ENCODE data around the gene NPAS3.
A peak's percentile ranks its signal among the peaks of the same experiment; 100 is the strongest.

Gene NPAS3

DNA sequence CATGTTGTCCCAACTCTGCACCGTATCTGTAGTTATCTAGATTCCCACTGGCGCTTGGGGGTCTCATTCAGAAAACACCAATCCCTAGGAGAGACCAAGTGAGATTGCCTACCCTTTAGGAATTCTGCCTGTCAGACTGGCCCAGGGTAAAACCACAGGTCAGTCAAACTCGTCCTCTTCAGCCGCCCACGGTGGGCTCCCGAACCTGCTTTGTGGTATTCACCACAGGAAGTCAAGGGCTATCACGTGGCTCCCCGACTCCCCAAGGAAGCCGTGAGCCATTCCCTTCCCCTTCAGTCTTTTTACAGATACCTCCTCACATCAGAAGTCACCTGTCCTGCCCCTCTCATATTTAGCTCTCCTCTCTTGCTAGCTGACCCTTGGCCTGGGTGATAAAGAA, 852.3 kb downstream of the NPAS3 start:
- Histone ChIP-seq H3K27me3 (ENCODE audit: low read depth) (no peaks in the 10 kb centered on the region), H3K36me3 (replicated peaks) (no peaks in the 10 kb centered on the region), H3K4me1 (peaks cover 26% of the 10 kb centered on the region), H3K9me3 (no peaks in the 10 kb centered on the region), H3K4me3 (no peak overlapping the region)
- no peak for DNase-seq (ENCODE audit: low spot score in 2 of 2)
- in situ Hi-C loops (cut with MboI; ENCODE audit: low sequenced_read_pairs) = loop anchor here (10.0 to 25.0 kb wide), 2 partner anchors 1079 to 1216 kb away; no protein-coding TSS in a partner anchor

DNA sequence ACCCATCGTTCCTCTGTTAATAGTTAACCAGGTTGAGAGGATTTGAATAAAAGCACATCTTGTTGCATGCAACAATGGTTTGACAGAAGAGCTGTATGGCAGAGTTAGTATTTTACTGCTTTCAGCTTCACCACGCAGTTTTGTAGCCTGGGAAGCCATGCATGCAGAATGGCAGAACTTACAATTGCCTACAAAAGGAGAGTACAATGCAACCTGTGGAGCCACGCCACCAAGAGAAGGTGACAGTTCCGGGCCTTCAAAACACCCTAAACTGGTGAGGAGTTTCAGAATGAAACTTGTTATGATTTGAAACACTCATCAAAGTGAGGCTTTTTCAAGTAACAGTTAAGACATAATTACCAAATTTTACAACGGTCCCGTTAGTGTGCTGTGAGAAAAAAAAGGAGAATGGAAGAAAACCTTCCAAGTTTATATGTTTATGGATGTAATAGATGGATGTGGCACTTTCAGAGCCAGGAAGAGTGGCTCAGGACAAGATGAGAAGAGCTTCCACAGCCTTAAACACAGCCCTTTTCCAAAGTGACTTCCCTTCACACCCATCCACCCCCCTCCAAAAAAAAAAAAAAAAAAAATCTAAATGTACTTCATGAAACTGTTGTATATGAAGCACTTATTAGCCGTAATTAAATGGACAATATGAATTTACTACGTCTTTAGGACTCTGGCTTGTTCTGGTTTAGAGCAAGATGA, 853.5 kb downstream of the NPAS3 start:
- DNase-seq (ENCODE audit: low spot score in 2 of 2) = no peak
- in situ Hi-C loops (cut with MboI; ENCODE audit: low sequenced_read_pairs) = loop anchor here (10.0 to 25.0 kb wide), 2 partner anchors 1080 to 1217 kb away; no protein-coding TSS in a partner anchor
- Histone ChIP-seq H3K9me3 (no peaks in the 10 kb centered on the region), H3K4me3 (no peak overlapping the region), H3K36me3 (replicated peaks) (no peaks in the 10 kb centered on the region), H3K27me3 (ENCODE audit: low read depth) (no peaks in the 10 kb centered on the region), H3K4me1 (peaks cover 17% of the 10 kb centered on the region)

DNA sequence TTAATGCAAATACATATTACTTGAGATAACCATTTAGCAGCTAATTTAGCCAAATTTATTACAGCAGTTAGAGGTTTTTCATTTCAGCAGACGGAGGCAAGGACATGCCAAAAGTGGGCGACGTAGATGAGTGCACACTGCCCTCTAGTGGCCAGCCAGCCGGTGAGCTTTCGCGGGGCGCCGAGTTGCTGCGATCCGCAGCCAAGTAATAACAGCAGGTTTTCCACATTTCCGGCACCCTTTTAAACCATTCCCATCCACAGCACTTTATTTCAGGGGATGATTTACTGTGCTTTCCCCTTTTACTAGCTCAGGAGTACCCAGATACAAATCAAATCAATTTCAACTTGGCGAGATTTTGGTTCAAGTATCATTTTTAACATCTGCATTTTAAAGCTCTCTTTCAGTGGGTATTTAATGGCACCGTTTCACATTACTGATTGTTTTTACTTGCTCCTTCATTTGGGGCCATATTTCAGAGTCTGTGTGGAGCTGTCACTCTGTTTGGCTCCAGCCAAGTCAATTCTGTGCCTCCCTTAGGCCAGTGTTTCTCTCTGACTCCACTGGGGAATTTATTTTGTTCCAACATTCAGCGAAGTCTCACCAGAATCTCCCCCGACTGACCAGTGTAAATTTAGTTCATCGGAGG, 854.2 kb downstream of the NPAS3 start:
- peak; percentile 68 to 89 for DNase-seq (ENCODE audit: low spot score in 2 of 2)
- in situ Hi-C loops (cut with MboI; ENCODE audit: low sequenced_read_pairs) = loop anchor here (10.0 to 25.0 kb wide), 2 partner anchors 1081 to 1218 kb away; no protein-coding TSS in a partner anchor

DNA sequence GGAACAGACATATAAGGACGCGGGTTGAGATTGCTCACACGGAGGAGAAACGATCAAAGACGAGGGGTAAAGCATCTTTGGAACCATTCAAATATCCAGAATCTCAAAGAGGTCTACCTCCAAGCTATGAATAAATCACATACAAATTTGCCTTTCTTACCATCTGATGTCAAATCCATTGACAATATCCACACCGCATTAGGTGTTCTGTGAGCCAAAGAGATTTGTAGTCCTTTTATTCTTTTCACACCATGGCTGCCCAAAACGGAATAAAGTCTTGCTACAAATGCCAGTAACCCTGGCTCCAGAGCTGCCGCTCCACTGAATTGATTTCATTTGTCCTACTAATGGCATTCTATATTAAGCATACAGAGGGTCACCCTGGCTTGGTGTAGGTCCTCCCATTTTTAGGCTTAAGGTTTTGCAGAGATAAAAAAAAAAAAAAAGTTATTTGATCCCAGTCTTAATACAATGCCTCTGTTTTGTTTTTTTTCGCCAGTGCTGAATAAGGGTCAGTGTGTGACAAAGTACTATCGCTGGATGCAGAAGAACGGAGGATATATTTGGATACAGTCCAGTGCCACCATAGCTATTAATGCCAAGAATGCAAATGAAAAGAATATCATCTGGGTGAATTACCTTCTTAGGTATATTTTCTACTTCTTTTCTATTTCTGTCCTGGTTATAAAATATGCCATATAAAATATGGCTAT, 854.9 kb downstream of the NPAS3 start:
- no peaks in the 10 kb centered on the region for H3K27me3 ChIP-seq (ENCODE audit: low read depth)
- H3K4me3 ChIP-seq = no peak overlapping the region
- DNase-seq (ENCODE audit: low spot score in 2 of 2) = no peak
- H3K4me1 ChIP-seq = peaks cover 4% of the 10 kb centered on the region
- H3K9me3 ChIP-seq = no peaks in the 10 kb centered on the region
- in situ Hi-C loops (cut with MboI; ENCODE audit: low sequenced_read_pairs) = loop anchor here (10.0 to 25.0 kb wide), 2 partner anchors 1081 to 1219 kb away; no protein-coding TSS in a partner anchor
- H3K36me3 ChIP-seq (replicated peaks) = no peaks in the 10 kb centered on the region

More for the DNA sequence above, 854.2 kb downstream of the NPAS3 start:
- peaks cover 10% of the 10 kb centered on the region for H3K4me1 ChIP-seq
- H3K4me3 ChIP-seq = no peak overlapping the region
- no peaks in the 10 kb centered on the region for H3K36me3 ChIP-seq (replicated peaks)
- no peaks in the 10 kb centered on the region for H3K27me3 ChIP-seq (ENCODE audit: low read depth)
- no peaks in the 10 kb centered on the region for H3K9me3 ChIP-seq

DNA sequence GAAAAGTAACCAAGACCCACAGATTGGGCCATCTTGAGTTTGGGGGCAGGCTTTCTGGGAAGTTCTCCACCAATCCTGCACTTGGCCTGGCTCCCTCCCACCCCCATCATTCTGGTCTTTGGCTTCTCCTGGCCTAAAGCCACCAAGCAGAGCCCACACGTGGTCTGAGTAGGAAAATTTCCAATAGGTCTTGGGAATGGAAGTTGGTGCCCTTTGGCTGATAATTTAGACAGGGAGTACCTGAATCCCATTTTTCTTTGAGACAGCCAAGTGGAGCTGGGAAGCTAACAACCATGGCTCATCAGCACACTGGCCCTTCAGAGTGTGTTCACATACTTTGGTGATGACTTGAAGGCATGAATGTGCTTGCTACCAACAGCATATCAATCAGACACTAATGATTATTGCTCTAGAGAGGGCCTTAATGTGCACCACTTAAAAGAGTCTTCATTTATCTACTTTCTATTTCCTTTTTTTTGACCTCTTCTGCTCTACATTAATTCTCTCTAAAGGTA, 856.2 kb downstream of the NPAS3 start:
- H3K4me1 ChIP-seq = peaks cover 4% of the 10 kb centered on the region
- no peak overlapping the region for H3K4me3 ChIP-seq
- no peak for DNase-seq (ENCODE audit: low spot score in 2 of 2)
- in situ Hi-C loops (cut with MboI; ENCODE audit: low sequenced_read_pairs) = loop anchor here (10.0 to 25.0 kb wide), 2 partner anchors 1083 to 1220 kb away; no protein-coding TSS in a partner anchor
- no peaks in the 10 kb centered on the region for H3K9me3 ChIP-seq
- no peaks in the 10 kb centered on the region for H3K27me3 ChIP-seq (ENCODE audit: low read depth)
- H3K36me3 ChIP-seq (replicated peaks) = no peaks in the 10 kb centered on the region

DNA sequence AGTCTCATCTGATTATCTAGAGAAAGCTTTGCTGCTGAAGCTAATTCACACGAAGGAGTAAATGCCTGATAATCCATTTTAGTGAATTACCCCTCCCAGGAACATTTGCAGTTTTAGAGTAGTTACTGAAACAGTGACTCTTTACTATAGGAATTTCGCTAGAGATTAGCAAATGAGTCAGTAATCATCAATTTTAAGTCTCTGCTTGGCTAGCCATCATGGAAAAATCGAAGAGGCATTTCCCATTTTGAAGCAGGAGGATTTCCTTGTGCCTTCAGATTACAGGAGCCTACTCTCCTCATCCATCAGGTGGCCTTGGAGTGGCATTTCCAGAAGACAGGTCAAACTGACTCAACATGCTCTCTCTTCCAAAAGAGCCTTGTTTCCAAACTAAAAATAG, 857.7 kb downstream of the NPAS3 start:
- no peak for DNase-seq (ENCODE audit: low spot score in 2 of 2)
- in situ Hi-C loops (cut with MboI; ENCODE audit: low sequenced_read_pairs) = loop anchor here (10.0 to 25.0 kb wide), 2 partner anchors 1084 to 1222 kb away; no protein-coding TSS in a partner anchor
- Histone ChIP-seq H3K4me1 (peaks cover 4% of the 10 kb centered on the region), H3K36me3 (replicated peaks) (no peaks in the 10 kb centered on the region), H3K4me3 (no peak overlapping the region), H3K27me3 (ENCODE audit: low read depth) (no peaks in the 10 kb centered on the region), H3K9me3 (no peaks in the 10 kb centered on the region)

DNA sequence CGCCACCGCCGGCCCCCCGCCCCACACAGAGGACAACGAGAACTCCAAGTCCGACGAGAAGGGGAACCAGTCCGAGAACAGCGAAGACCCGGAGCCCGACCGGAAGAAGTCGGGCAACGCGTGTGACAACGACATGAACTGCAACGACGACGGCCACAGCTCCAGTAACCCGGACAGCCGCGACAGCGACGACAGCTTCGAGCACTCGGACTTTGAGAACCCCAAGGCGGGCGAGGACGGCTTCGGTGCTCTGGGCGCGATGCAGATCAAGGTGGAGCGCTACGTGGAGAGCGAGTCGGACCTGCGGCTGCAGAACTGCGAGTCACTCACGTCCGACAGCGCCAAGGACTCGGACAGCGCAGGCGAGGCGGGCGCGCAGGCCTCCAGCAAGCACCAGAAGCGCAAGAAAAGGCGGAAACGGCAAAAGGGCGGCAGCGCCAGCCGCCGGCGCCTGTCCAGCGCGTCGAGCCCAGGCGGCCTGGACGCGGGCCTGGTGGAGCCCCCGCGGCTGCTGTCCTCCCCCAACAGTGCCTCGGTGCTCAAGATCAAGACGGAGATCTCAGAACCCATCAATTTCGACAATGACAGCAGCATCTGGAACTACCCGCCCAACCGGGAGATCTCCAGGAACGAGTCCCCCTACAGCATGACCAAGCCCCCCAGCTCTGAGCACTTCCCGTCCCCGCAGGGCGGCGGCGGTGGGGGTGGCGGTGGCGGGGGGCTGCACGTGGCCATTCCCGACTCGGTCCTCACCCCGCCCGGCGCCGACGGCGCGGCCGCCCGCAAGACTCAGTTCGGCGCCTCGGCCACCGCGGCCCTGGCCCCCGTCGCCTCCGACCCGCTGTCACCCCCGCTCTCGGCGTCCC, 861.3 kb downstream of the NPAS3 start:
- Histone ChIP-seq H3K4me3 (no peak overlapping the region), H3K9me3 (no peaks in the 10 kb centered on the region), H3K36me3 (replicated peaks) (no peaks in the 10 kb centered on the region), H3K4me1 (no peaks in the 10 kb centered on the region; the same call in none of the 2 replicates), H3K27me3 (ENCODE audit: low read depth) (no peaks in the 10 kb centered on the region)
- no peak for DNase-seq (ENCODE audit: low spot score in 2 of 2)
- in situ Hi-C loops (cut with MboI; ENCODE audit: low sequenced_read_pairs) = loop anchor here (10.0 to 25.0 kb wide), 2 partner anchors 1088 to 1225 kb away; no protein-coding TSS in a partner anchor

DNA sequence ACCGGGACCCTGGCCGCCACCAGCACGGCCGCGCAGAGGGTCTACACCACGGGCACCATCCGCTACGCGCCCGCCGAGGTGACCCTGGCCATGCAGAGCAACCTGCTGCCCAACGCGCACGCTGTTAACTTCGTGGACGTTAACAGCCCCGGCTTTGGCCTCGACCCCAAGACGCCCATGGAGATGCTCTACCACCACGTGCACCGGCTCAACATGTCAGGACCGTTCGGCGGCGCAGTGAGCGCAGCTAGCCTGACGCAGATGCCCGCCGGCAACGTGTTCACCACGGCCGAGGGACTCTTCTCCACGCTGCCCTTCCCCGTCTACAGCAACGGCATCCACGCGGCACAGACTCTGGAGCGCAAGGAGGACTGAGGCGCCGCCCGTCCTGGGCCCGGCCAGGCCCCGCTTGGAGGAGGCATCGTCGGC, 862.1 kb downstream of the NPAS3 start:
- H3K36me3 ChIP-seq (replicated peaks) = no peaks in the 10 kb centered on the region
- no peaks in the 10 kb centered on the region for H3K9me3 ChIP-seq
- no peak overlapping the region for H3K4me3 ChIP-seq
- no peaks in the 10 kb centered on the region; the same call in none of the 2 replicates for H3K4me1 ChIP-seq
- no peaks in the 10 kb centered on the region for H3K27me3 ChIP-seq (ENCODE audit: low read depth)
- in situ Hi-C loops (cut with MboI; ENCODE audit: low sequenced_read_pairs) = no loop called here
- no peak for DNase-seq (ENCODE audit: low spot score in 2 of 2)

DNA sequence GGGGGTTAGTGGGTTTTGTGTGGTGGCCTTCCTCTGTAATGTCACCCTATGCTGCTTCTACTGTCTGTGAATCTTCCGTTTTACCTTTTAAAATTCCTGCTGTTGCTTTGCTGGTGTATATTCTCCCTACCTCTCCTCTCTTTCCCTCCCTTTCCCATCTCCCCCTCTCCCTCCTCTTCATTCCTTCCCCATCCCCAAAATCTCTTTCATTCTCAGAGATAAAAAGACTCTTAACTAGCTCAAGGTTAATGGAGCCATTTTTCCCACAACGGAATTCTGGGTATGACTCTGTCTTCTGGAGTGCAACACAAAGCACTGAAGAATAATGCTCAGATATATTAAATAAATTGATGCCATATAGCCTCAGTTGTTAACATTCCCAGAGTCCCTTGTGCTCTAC, 864.1 kb downstream of the NPAS3 start:
- Histone ChIP-seq H3K4me3 (no peak overlapping the region), H3K4me1 (no peaks in the 10 kb centered on the region; the same call in 1 of the 2 replicates), H3K36me3 (replicated peaks) (no peaks in the 10 kb centered on the region), H3K9me3 (no peaks in the 10 kb centered on the region), H3K27me3 (ENCODE audit: low read depth) (no peaks in the 10 kb centered on the region)
- in situ Hi-C loops (cut with MboI; ENCODE audit: low sequenced_read_pairs) = no loop called here
- no peak for DNase-seq (ENCODE audit: low spot score in 2 of 2)

DNA sequence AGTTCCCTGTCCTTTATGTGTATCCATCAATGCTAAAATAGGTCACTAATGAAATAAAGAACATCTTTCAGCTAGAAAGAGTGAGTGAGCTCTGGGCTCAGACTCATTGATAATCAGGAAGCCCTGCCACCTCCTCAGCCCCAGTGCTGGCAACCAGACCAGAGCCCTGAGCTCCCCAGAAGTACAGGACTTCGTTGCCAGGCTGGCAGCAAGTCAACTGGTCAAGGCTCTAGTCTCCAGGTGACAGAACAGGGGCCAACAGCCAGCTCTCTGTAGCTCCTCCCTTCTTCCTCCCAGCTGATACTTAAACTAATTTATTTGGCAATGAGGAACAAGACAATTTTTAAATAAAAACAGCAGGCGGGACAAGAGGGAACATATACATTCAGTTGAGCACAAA, 866.9 kb downstream of the NPAS3 start:
- Histone ChIP-seq H3K4me1 (no peaks in the 10 kb centered on the region; the same call in 1 of the 2 replicates), H3K27me3 (ENCODE audit: low read depth) (no peaks in the 10 kb centered on the region), H3K4me3 (no peak overlapping the region), H3K36me3 (replicated peaks) (no peaks in the 10 kb centered on the region), H3K9me3 (no peaks in the 10 kb centered on the region)
- in situ Hi-C loops (cut with MboI; ENCODE audit: low sequenced_read_pairs) = no loop called here
- no peak for DNase-seq (ENCODE audit: low spot score in 2 of 2)

DNA sequence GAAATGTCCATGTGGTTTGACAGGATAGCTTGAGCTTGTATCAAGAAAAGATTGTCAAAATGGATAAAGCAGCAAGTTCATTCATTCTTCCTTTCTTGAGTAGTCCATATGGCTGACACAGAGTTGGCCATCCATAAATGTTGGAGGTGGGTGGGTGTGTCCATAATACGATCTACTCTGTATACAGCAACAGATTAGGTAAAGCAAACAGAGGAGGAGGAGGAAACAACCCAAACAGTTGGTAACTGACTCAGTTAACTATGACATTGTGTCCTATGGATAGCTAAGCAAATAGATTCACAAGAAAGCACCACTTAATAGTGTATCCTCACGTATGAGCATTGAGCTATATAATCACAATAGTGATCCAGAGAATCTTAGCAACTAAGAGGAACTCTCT, 868.2 kb downstream of the NPAS3 start:
- Histone ChIP-seq H3K9me3 (no peaks in the 10 kb centered on the region), H3K4me1 (no peaks in the 10 kb centered on the region), H3K36me3 (replicated peaks) (no peaks in the 10 kb centered on the region), H3K4me3 (no peak overlapping the region), H3K27me3 (ENCODE audit: low read depth) (no peaks in the 10 kb centered on the region)
- in situ Hi-C loops (cut with MboI; ENCODE audit: low sequenced_read_pairs) = no loop called here
- DNase-seq (ENCODE audit: low spot score in 2 of 2) = no peak

DNA sequence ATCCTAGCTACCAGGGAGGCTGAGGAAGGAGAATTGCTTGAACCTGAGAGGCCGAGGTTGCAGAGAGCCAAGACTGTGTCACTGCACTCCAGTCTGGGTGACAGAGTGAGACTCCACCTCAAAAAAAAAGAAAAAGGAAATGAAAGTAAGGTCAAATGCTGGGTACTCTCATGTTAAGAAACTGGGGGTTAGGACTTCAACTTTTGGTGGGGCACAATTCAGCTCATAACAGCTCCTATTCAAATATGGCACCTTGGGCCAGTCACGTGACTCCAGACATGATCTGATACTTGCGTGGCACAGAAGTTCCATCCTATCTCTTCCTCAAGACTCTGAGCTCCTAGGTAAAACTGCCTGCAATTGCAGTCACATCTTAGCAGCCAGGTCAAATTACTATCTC, 869.5 kb downstream of the NPAS3 start:
- DNase-seq (ENCODE audit: low spot score in 2 of 2) = no peak
- Histone ChIP-seq H3K9me3 (no peaks in the 10 kb centered on the region), H3K4me1 (no peaks in the 10 kb centered on the region), H3K27me3 (ENCODE audit: low read depth) (no peaks in the 10 kb centered on the region), H3K4me3 (no peak overlapping the region), H3K36me3 (replicated peaks) (no peaks in the 10 kb centered on the region)
- in situ Hi-C loops (cut with MboI; ENCODE audit: low sequenced_read_pairs) = no loop called here

Measured in HAP-1 (cell line).